Body of pancreas (tissue), 4 donors: ENCODE results near the gene PHF1. TPM values are rescaled to one million over a fixed set of nuclear protein-coding genes. Genes with fewer than 3 reads are reported as not detected.
A peak's percentile ranks its signal among the peaks of the same experiment; 100 is the strongest.

Experiments used
- ATAC-seq: fragments of 150-250 bp; one replicate; pipeline ENCODE4 v1.9.1; 2016
- DNase-seq, 4 donors: peaks; one replicate each; pipeline ENCODE4 v3.0.0-alpha.2; 2019
- H3K27ac ChIP-seq, 4 donors: fragments of 200-600 bp; sonication (generic); 1 replicate in 3 of 4; 2 replicates in 1 of 4; pipeline versions ENCODE4 v1.5.1 to v1.6.1; 2016 to 2019; ENCODE audit warnings: mild to moderate bottlenecking in 1 of 4, mixed read lengths in 1 of 4, moderate library complexity in 1 of 4
- H3K27me3 ChIP-seq, 2 donors: fragments of 200-600 bp; sonication (generic); one replicate each; pipeline ENCODE4 v1.6.0; 2016; ENCODE audit warnings: mild to moderate bottlenecking in 1 of 2
- H3K36me3 ChIP-seq, 2 donors: fragments of 200-600 bp; sonication (generic); replicated peaks in 1 of 2; 2 replicates each; pipeline ENCODE4 v1.5.1; 2016; ENCODE audit warnings: low read depth in 2 of 2; ENCODE audit not compliant: insufficient read depth in 1 of 2
- H3K4me1 ChIP-seq: fragments of 200-600 bp; sonication (generic); one replicate; pipeline ENCODE4 v1.6.0; 2016
- H3K4me3 ChIP-seq, 2 donors: fragments of 200-600 bp; sonication (generic); 1 replicate in 1 of 2; 2 replicates in 1 of 2; pipeline ENCODE4 v1.5.1; 2016 to 2019
- H3K9me3 ChIP-seq, 3 donors: fragments of 200-600 bp; sonication (generic); 1 replicate in 2 of 3; 2 replicates in 1 of 3; pipeline ENCODE4 v1.5.1; 2016
- CTCF ChIP-seq, 7 experiments: fragments of 450-650 bp in 4 of 7; fragments of 200-600 bp in 3 of 7; sonication (generic) in 3 of 7; IDR thresholded peaks; one replicate each; pipeline ENCODE4 v1.5.1; 2016 to 2019; ENCODE audit warnings: antibody characterized with exemption in 7 of 7
- POLR2A ChIP-seq, 3 donors: fragments of 450-650 bp; IDR thresholded peaks; one replicate each; pipeline ENCODE4 v1.6.1; 2016; ENCODE audit warnings: antibody characterized with exemption in 3 of 3, mild to moderate bottlenecking in 2 of 3
- WGBS, 2 donors: methylation state at CpG; one replicate each; pipeline ENCODE4 v1.1.5; 2017; 5-methylcytosine and 5-hydroxymethylcytosine counted together
- intact Hi-C: fragments of 100-400 bp; cut with DNase I; formaldehyde crosslinking; loops from one replicate; pipeline ENCODE4 v1.15.1; 2023
- total RNA-seq, 2 donors: library from RNA; depleted of rRNA; stranded (reverse); fragments of >200 nt; gene quantifications; one replicate each; pipeline ENCODE4 v1.1.0, GENCODE V29; 2016

The PHF1 gene
- total RNA-seq, 2 donors from 2014 or later, result 58.3 to 73.9 TPM

GRCh38 chr6:33390767-33391277, 20.0 kb upstream of the PHF1 start:
- WGBS, 2 donors, result 68 to 83% methylated on average over 9 of the region's 9 CpGs
- TF ChIP-seq CTCF (IDR thresholded peaks at IDR 0.05), result no peak
- peak in 1 of 3 donors; percentile 40 for TF ChIP-seq POLR2A (IDR thresholded peaks at IDR 0.05)
- intact Hi-C loops, result no loop called here
- Histone ChIP-seq H3K36me3 (no peaks in the 10 kb centered on the region), H3K27me3 (no peaks in the 10 kb centered on the region), H3K9me3 (no peaks in the 10 kb centered on the region), H3K27ac (peak overlapping the region; percentile 74 to 94 (median 89)), H3K4me1 (peaks cover 14% of the 10 kb centered on the region), H3K4me3 (no peak overlapping the region)
- DNase-seq, result no peak
- ATAC-seq, result no peak

GRCh38 chr6:33391278-33391921, 19.4 kb upstream of the PHF1 start, which contains the start of gene KIFC1:
KIFC1 (plus strand) TSS chr6:33391823; CDS start chr6:33391986, 163 bp downstream.
- Histone ChIP-seq H3K27ac (peak within 1 kb of the TSS; percentile 74 to 94 (median 89)), H3K36me3 (no peaks in the 10 kb centered on the region), H3K4me3 (peak within 1 kb of the TSS in 1 of 2 donors; percentile 18), H3K9me3 (no peaks in the 10 kb centered on the region), H3K27me3 (no peaks in the 10 kb centered on the region), H3K4me1 (peaks cover 14% of the 10 kb centered on the region)
- DNase-seq (peak; percentile 99 to 100 (median 99)), ATAC-seq (peak; percentile 96)
- 0% methylated on average over 28 to 67 of the region's 67 CpGs for WGBS, 2 donors
- TF ChIP-seq CTCF (IDR thresholded peaks at IDR 0.05) (peak; percentile 92 to 99 (median 99)), POLR2A (IDR thresholded peaks at IDR 0.05) (peak in 1 of 3 donors; percentile 63)
- intact Hi-C loops, result no loop called here

- WGBS, 2 donors, result 0% methylated on average over 10 to 31 of the region's 31 CpGs
- intact Hi-C loops, result no loop called here
- Histone ChIP-seq H3K4me1 (peaks cover 14% of the 10 kb centered on the region), H3K36me3 (no peaks in the 10 kb centered on the region), H3K9me3 (no peaks in the 10 kb centered on the region), H3K27me3 (no peaks in the 10 kb centered on the region), H3K4me3 (peak overlapping the region in 1 of 2 donors; percentile 18), H3K27ac (peak overlapping the region in 3 of 4 donors; percentile 87 to 94 (median 91))
- ATAC-seq, result no peak
- no peak for DNase-seq
- no peak for TF ChIP-seq CTCF (IDR thresholded peaks at IDR 0.05)
- TF ChIP-seq POLR2A (IDR thresholded peaks at IDR 0.05), result no peak
Measured at GRCh38 chr6:33391922-33392594, 18.8 kb upstream of the PHF1 start.

- intact Hi-C loops, result no loop called here
- Histone ChIP-seq H3K4me1 (peaks cover 14% of the 10 kb centered on the region), H3K36me3 (no peaks in the 10 kb centered on the region), H3K9me3 (no peaks in the 10 kb centered on the region), H3K4me3 (no peak overlapping the region), H3K27ac (no peak overlapping the region), H3K27me3 (no peaks in the 10 kb centered on the region)
- WGBS, 2 donors, result 40 to 43% methylated on average over 5 of the region's 5 CpGs
- TF ChIP-seq POLR2A (IDR thresholded peaks at IDR 0.05), result no peak
- DNase-seq (no peak), ATAC-seq (no peak)
Measured at GRCh38 chr6:33392595-33392948, 18.2 kb upstream of the PHF1 start.

- DNase-seq (no peak), ATAC-seq (no peak)
- TF ChIP-seq POLR2A (IDR thresholded peaks at IDR 0.05), result no peak
- no peak for TF ChIP-seq CTCF (IDR thresholded peaks at IDR 0.05)
- peaks cover 14% of the 10 kb centered on the region for H3K4me1 ChIP-seq
- H3K36me3 ChIP-seq, result no peaks in the 10 kb centered on the region
- 46 to 48% methylated on average over 3 of the region's 3 CpGs for WGBS, 2 donors
- intact Hi-C loops, result no loop called here
- no peak overlapping the region for H3K27ac ChIP-seq
- no peaks in the 10 kb centered on the region for H3K9me3 ChIP-seq
- no peak overlapping the region for H3K4me3 ChIP-seq
- no peaks in the 10 kb centered on the region for H3K27me3 ChIP-seq
Measured at GRCh38 chr6:33392979-33393378, 17.8 kb upstream of the PHF1 start.
